Breast epithelium (tissue), 3 donors: Measurements from ENCODE around the gene RNF126.

Experiments
- POLR2A ChIP-seq: fragments of 450-650 bp; IDR thresholded peaks from one replicate; pipeline ENCODE4 v1.6.1; 2016; ENCODE audit warnings: antibody characterized with exemption, mild to moderate bottlenecking, moderate library complexity
- TF ChIP-seq, protein P1 (sequence below), 3 donors: fragments of 450-650 bp; IDR thresholded peaks; one replicate each; pipeline ENCODE4 v1.5.1; 2016 to 2017; ENCODE audit warnings: antibody characterized with exemption in 3 of 3, mild to moderate bottlenecking in 3 of 3, moderate library complexity in 3 of 3

DNA sequence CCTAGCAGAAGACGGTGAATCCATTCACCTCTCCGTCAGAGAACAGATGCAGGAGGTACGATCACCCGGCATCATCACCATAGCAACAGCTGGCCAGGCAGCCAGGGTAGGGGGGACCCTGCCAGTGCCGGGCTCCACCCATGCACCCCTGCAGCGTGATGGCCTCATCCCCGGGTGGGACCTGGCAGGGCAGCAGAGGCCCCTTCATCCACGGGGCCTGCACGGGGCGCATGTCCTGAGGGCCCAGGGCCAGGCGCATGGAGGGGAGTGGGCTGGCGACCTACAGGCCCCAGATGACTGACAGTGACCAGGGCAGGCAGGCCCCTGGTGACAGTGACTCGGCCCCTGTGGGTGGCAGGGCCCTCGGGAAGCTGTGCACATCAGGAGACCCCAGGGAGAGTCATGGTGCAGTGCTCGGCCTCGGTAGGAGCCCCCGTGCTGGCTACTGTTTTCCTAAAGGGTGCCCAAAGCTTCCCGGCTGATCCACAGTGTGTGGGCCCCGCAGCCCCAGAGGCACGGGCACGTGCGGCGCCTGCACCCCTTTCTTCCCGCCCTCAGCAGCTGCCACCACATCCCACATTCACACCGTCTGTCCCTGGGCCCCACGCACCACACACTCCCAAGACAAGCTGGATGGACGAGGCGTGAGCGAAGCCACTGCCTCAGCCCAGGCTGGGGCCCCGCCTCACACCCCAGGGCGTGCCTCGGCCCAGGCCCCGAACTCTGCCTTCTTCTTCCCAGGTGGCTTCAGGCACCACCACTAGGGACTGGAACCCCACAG, 4.8 kb downstream of the RNF126 start:
- TF ChIP-seq, protein P1, sequence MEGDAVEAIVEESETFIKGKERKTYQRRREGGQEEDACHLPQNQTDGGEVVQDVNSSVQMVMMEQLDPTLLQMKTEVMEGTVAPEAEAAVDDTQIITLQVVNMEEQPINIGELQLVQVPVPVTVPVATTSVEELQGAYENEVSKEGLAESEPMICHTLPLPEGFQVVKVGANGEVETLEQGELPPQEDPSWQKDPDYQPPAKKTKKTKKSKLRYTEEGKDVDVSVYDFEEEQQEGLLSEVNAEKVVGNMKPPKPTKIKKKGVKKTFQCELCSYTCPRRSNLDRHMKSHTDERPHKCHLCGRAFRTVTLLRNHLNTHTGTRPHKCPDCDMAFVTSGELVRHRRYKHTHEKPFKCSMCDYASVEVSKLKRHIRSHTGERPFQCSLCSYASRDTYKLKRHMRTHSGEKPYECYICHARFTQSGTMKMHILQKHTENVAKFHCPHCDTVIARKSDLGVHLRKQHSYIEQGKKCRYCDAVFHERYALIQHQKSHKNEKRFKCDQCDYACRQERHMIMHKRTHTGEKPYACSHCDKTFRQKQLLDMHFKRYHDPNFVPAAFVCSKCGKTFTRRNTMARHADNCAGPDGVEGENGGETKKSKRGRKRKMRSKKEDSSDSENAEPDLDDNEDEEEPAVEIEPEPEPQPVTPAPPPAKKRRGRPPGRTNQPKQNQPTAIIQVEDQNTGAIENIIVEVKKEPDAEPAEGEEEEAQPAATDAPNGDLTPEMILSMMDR (IDR thresholded peaks at IDR 0.05), result no peak
- no peak for TF ChIP-seq POLR2A
